T-helper 2 cell treated with Interferon-gamma antibody and Interleukin-4, amounts not matched to agents 5 μg/mL and 100 μg/mL, for 36 hours (primary cell): Measurements from ENCODE around the gene HOXB1.

Source experiments
- DNase-seq: peaks from one replicate; pipeline ENCODE4 v3.0.0; 2021; ENCODE audit warnings: low spot score
- H3K27ac Mint-ChIP-seq: one replicate; pipeline ENCODE4 v1.8.0; 2021; ENCODE audit warnings: mild to moderate bottlenecking, mixed read lengths
- H3K27me3 Mint-ChIP-seq: one replicate; pipeline ENCODE4 v1.8.0; 2021; ENCODE audit warnings: low read depth, mixed read lengths
- H3K36me3 Mint-ChIP-seq: one replicate; pipeline ENCODE4 v1.8.0; 2021; ENCODE audit warnings: low read depth, mixed read lengths
- H3K4me1 Mint-ChIP-seq: one replicate; pipeline ENCODE4 v1.8.0; 2021; ENCODE audit warnings: low read depth, mixed read lengths
- H3K4me3 Mint-ChIP-seq: one replicate; pipeline ENCODE4 v1.8.0; 2022; ENCODE audit warnings: mild to moderate bottlenecking, moderate library complexity, mixed read lengths
- H3K9me3 Mint-ChIP-seq: one replicate; pipeline ENCODE4 v1.8.0; 2021; ENCODE audit warnings: mixed read lengths

HOXB1 gene

GRCh38 chr17:48571024-48571818 is 40.4 kb upstream of the HOXB1 start:
- Mint-ChIP-seq H3K4me3 (no peak overlapping the region), H3K36me3 (peaks cover 16% of the 10 kb centered on the region), H3K27me3 (peaks cover 26% of the 10 kb centered on the region), H3K9me3 (no peaks in the 10 kb centered on the region), H3K4me1 (peaks cover 13% of the 10 kb centered on the region), H3K27ac (no peak overlapping the region)
- DNase-seq = no peak

GRCh38 chr17:48570325-48571023 is 39.7 kb upstream of the HOXB1 start:
- Mint-ChIP-seq H3K4me3 (no peak overlapping the region), H3K4me1 (peaks cover 9% of the 10 kb centered on the region), H3K36me3 (peaks cover 12% of the 10 kb centered on the region), H3K27me3 (peaks cover 26% of the 10 kb centered on the region), H3K27ac (no peak overlapping the region), H3K9me3 (no peaks in the 10 kb centered on the region)
- no peak for DNase-seq

GRCh38 chr17:48569674-48570324 is 39.0 kb upstream of the HOXB1 start:
- H3K36me3 Mint-ChIP-seq = peaks cover 13% of the 10 kb centered on the region
- no peak for DNase-seq
- peaks cover 7% of the 10 kb centered on the region for H3K4me1 Mint-ChIP-seq
- no peak overlapping the region for H3K4me3 Mint-ChIP-seq
- H3K27ac Mint-ChIP-seq = no peak overlapping the region
- H3K27me3 Mint-ChIP-seq = peaks cover 29% of the 10 kb centered on the region
- H3K9me3 Mint-ChIP-seq = no peaks in the 10 kb centered on the region

- no peak overlapping the region for H3K27ac Mint-ChIP-seq
- H3K9me3 Mint-ChIP-seq = no peaks in the 10 kb centered on the region
- no peak for DNase-seq
- H3K36me3 Mint-ChIP-seq = peaks cover 15% of the 10 kb centered on the region
- no peak overlapping the region for H3K4me3 Mint-ChIP-seq
- peaks cover 7% of the 10 kb centered on the region for H3K4me1 Mint-ChIP-seq
- H3K27me3 Mint-ChIP-seq = peaks cover 29% of the 10 kb centered on the region
These were observed 38.4 kb upstream of the HOXB1 start for GRCh38 chr17:48569240-48569582.

GRCh38 chr17:48568499-48569239 is 37.9 kb upstream of the HOXB1 start:
- H3K4me1 Mint-ChIP-seq = peaks cover 7% of the 10 kb centered on the region
- no peaks in the 10 kb centered on the region for H3K9me3 Mint-ChIP-seq
- H3K27me3 Mint-ChIP-seq = peaks cover 29% of the 10 kb centered on the region
- DNase-seq = no peak
- H3K4me3 Mint-ChIP-seq = peak overlapping the region; percentile 21
- no peak overlapping the region for H3K27ac Mint-ChIP-seq
- H3K36me3 Mint-ChIP-seq = peaks cover 15% of the 10 kb centered on the region

GRCh38 chr17:48567646-48568354 is 37.0 kb upstream of the HOXB1 start:
- H3K4me3 Mint-ChIP-seq = no peak overlapping the region
- peaks cover 5% of the 10 kb centered on the region for H3K4me1 Mint-ChIP-seq

GRCh38 chr17:48567209-48567608 is 36.4 kb upstream of the HOXB1 start:
- H3K27ac Mint-ChIP-seq = no peak overlapping the region
- no peak overlapping the region for H3K4me3 Mint-ChIP-seq
- no peak for DNase-seq
- H3K4me1 Mint-ChIP-seq = peaks cover 8% of the 10 kb centered on the region
- H3K27me3 Mint-ChIP-seq = peaks cover 35% of the 10 kb centered on the region
- H3K36me3 Mint-ChIP-seq = peaks cover 10% of the 10 kb centered on the region
- no peaks in the 10 kb centered on the region for H3K9me3 Mint-ChIP-seq

More at GRCh38 chr17:48567646-48568354, 37.0 kb upstream of the HOXB1 start:
- no peak overlapping the region for H3K27ac Mint-ChIP-seq
- no peaks in the 10 kb centered on the region for H3K9me3 Mint-ChIP-seq
- H3K27me3 Mint-ChIP-seq = peaks cover 33% of the 10 kb centered on the region
- DNase-seq = no peak
- H3K36me3 Mint-ChIP-seq = peaks cover 12% of the 10 kb centered on the region

GRCh38 chr17:48566717-48567116 is 35.9 kb upstream of the HOXB1 start:
- Mint-ChIP-seq H3K4me3 (no peak overlapping the region), H3K27me3 (peaks cover 35% of the 10 kb centered on the region), H3K9me3 (no peaks in the 10 kb centered on the region), H3K4me1 (peaks cover 10% of the 10 kb centered on the region), H3K36me3 (peaks cover 9% of the 10 kb centered on the region), H3K27ac (no peak overlapping the region)
- DNase-seq = no peak

GRCh38 chr17:48565925-48566710 is 35.3 kb upstream of the HOXB1 start:
- Mint-ChIP-seq H3K27ac (no peak overlapping the region), H3K36me3 (peaks cover 8% of the 10 kb centered on the region), H3K27me3 (peaks cover 36% of the 10 kb centered on the region), H3K4me3 (no peak overlapping the region), H3K9me3 (no peaks in the 10 kb centered on the region), H3K4me1 (peaks cover 13% of the 10 kb centered on the region)
- no peak for DNase-seq

GRCh38 chr17:48565022-48565554 is 34.3 kb upstream of the HOXB1 start:
- H3K4me1 Mint-ChIP-seq = peaks cover 16% of the 10 kb centered on the region
- DNase-seq = no peak
- H3K27ac Mint-ChIP-seq = no peak overlapping the region
- H3K9me3 Mint-ChIP-seq = no peaks in the 10 kb centered on the region
- H3K36me3 Mint-ChIP-seq = peaks cover 8% of the 10 kb centered on the region
- H3K4me3 Mint-ChIP-seq = no peak overlapping the region
- peaks cover 33% of the 10 kb centered on the region for H3K27me3 Mint-ChIP-seq

- no peak overlapping the region for H3K4me3 Mint-ChIP-seq
- H3K9me3 Mint-ChIP-seq = no peaks in the 10 kb centered on the region
- peaks cover 16% of the 10 kb centered on the region for H3K4me1 Mint-ChIP-seq
- H3K36me3 Mint-ChIP-seq = peaks cover 8% of the 10 kb centered on the region
- H3K27me3 Mint-ChIP-seq = peaks cover 31% of the 10 kb centered on the region
- no peak for DNase-seq
- H3K27ac Mint-ChIP-seq = no peak overlapping the region
These were observed 33.6 kb upstream of the HOXB1 start for GRCh38 chr17:48564188-48565021.

- Mint-ChIP-seq H3K9me3 (no peaks in the 10 kb centered on the region), H3K27me3 (peaks cover 26% of the 10 kb centered on the region), H3K36me3 (peaks cover 8% of the 10 kb centered on the region), H3K4me3 (no peak overlapping the region), H3K4me1 (peaks cover 14% of the 10 kb centered on the region), H3K27ac (no peak overlapping the region)
- no peak for DNase-seq
These were observed 33.0 kb upstream of the HOXB1 start for GRCh38 chr17:48563867-48564187.
